Non-pigmented ciliary epithelial cell (primary cell): Measurements from ENCODE around the gene SMG1.
A peak's percentile ranks its signal among the peaks of the same experiment; 100 is the strongest.
"Not testable (repeated sequence)": the region's sequence is repeated elsewhere in the genome, so short reads cannot be mapped to it uniquely, and the experiment has no call there.

Experiments
- DNase-seq: peaks from one replicate; pipeline ENCODE4 v3.0.0-alpha.2; 2010; ENCODE audit warnings: low read depth

SMG1 gene

DNA sequence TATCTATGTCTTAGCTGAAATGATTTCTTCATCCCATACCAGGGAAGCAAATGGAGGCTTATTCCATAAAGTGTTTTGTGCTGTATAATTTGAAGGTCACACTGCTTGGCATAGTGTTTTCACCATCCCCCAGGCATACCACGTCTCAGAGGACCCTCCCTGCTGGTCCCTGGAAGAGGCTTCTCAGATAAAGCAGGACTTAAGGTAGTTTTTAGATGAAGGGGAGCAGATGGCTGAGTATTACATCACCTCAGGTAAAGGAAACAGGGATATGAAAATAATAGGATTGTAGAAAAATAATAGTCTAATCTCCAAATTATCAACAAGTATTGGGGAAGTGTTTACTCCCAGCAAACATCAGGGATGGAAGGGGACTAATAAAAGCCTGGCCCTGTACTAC lies 7.3 kb upstream of the SMG1 start:
- DNase-seq, result no peak

DNA sequence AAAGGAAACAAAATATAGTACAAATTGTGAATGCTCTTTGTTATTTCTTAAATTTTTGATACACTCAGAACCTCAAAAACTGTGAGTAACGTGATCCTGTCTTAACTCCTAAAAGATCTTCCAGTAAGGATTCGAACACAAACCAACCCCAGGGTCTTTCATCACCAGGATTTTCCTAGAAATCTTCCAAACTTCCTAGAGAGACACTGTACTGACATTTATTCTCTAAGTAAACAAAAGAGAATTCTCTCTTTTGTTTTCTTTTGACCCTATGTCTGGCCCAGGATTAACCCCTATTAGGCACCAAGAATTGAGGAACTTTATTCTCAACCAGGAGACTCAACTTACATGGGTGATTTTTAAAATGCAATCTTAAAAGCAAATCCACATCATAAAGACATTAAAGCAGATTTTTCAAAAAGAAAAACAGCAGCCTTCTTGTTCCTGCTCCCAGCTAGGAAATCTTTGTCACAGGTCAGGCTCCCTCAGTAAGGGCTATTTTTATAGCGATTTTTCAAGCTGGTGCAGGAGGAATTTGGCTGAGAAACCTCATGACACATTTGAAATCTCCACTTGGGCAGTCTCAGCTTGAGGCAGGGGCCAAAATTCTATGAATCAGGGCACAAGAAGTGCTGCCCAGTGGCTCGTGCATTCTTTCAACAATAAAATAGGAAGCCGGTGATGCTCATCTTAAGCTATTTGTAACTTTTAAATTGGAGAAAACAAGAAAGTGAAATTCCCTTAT lies 6.2 kb upstream of the SMG1 start:
- no peak for DNase-seq

DNA sequence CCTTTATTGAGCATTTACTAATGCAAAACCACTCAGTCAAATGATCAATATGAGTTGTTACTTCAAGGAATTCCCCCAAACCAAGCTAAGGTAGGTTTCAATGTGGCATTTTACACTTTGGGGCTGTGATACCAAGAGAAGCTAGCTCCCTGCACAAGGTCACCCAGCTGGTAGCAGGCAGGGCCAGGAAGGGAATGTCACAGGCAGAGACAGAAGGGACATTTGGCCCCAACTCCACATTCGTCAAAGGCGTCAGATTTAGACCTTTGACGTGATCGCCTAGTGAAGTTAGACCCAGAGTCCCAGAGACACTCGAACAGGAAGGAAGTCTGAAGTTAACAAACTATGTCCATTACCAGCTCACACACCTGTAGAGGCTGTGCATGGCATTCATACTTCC lies 5.5 kb upstream of the SMG1 start:
- DNase-seq, result no peak

DNA sequence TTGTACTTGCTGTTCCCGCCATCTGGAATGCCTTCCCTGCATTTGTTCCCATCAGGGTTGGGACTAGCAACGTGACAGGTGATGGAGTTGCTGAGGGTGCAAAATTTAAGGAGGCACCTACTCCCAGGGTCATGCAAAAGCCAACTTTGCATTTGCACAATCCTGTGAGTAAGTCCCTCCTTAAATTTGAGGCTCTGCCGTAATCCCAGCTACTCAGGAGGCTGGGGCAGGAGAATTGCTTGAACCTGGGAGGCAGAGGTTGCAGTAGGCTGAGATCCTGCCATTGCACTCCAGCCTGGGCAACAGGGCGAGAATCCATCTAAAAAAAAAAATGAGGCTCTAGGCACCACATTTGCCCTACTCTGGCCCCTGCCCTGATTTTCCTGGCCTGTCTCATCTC lies 3.9 kb upstream of the SMG1 start:
- DNase-seq, result not testable (repeated sequence)

DNA sequence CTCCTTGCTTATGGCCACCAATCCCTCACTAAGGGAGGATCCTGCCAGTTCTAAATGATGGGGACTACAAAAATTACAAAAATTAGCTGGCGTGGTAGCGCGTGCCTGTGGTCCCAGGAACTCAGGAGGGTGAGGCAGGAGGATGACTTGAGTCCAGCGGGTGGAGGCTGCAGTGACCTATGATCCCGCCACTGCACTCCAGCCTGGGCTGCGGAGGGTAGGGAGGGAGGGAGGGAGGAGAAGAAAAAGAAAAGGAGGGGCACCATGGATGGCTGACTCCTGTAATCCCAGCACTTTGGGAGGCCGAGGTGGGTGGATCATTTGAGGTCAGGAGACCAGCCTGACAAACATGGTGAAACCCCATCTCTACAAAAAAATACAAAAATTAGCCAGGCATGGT lies 1.9 kb upstream of the SMG1 start:
- not testable (repeated sequence) for DNase-seq

DNA sequence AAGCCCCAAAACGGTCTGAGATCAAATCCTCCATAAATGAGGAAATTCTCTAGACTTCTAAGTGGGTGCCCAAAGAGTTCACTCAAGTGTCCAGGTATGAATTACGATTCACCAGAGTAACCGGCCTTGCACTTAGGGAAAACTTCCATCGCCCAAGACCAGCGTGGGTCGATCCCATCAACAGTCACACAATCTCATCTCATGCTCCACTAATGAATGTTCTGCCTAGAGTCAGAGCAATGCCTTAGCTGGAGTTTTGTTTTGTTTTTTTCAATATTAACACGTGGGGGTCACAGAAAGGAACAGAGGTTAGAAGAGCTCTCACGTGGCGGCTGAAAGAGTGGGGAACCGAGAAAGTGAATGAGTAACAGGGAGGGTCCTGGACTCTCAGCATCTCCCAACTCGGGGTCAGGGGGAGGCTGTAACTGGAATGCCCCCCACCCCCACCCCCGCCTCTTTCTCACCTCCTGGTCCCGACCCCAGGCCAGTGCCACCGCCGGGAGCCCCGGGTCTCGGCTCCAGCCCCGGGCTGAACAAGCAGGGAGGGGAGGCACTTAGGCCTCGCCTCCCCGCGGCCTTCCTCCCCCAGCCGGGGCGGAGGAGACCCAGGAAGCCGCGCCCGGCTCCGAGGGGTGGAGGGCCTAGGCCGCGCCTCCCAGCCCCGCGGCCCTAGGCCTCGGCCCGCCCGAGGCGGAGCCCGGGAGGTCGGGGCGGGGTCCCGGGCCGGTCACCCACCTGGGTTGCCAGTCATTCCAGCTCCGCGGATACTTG lies 808 bp downstream of the SMG1 start:
- DNase-seq, result not testable (repeated sequence)

DNA sequence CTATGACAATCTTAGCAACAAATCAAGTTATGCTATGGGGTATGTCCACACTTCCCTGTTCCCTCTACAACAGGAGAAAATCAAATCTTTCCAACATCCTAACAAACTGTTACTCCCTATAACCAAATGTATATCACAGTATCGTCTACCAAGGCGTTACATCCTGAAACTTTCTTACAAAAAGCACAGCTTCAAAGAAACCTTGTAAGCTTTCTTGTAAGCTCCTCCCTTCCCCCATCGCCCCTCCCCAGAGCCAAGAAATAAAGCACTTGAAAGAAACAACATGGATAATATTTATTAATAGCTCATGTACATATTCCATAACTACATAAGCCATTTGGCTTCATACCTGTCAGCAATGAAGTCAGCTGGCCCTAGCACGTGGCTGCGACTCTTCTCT lies 2.3 kb downstream of the SMG1 start:
- not testable (repeated sequence) for DNase-seq

DNA sequence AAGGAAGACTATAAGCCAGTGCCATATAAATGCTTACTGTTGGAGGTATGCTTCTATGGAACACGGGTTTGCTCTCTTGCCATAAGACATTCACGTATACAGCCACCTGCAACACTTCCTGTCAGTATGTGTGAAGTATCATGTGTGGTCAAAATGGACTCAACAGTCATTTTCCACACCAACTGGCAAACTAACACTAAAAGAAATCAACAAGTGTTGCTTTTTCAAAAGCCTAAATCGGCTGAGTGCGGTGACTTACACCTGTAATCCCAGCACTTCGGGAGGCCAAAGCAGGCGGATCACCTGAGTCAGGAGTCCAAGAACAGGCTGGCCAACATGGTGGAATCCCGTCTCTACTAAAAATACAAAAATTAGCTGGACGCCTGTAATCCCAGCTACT lies 3.1 kb downstream of the SMG1 start:
- DNase-seq, result not testable (repeated sequence)

DNA sequence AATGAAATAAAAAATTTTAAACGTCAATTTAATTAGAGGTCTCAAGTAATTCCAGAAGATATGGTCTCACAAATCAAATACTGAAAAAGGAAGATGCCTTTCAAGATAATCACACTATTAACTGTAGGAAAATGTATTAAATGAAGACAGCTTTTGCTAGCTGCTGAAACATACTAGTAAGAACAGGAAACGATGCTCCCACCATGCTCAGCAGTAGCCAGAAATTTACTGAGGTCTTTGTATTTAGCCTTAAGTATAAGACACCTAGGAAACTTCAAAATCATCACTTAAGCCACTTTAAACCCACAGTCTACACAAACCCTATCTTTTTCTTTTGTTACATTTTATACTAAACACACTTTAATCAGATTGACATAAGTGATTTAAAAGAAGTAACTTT lies 16.6 kb downstream of the SMG1 start:
- not testable (repeated sequence) for DNase-seq

DNA sequence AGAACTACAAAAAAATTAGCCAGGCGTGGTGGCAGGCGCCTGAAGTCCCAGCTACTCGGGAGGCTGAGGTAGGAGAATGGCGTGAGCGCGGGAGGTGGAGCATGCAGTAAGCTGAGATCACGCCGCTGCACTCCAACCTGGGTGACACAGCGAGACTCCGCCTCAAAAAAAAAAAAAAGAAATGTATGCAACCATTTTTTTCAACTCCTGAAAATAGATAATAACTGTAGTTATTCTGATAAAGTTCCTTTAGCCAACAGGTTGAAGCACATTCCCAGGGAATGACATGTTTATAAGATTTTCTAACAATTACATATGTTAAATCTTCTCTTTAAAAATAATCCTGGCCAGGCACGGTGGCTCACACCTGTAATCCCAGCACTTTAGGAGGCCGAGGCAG lies 17.5 kb downstream of the SMG1 start:
- DNase-seq, result not testable (repeated sequence)

DNA sequence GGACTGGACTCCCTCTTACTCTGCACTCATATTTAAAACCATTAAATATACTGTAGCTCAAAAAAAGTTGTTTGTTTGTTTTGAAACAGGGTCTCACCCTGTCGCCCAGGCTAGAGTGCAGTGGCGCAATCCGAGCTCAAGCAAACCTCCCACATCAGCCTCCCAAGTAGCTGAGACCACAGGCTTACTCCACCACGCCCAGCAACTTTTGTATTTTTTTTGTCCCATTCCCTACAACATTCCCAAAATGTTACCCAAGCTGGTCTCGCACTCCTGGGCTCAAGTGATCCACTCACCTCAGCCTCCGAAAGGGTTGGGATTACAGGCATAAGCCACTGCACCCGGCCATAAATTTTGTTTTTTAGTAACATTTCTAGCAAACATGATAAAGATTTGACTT lies 23.4 kb downstream of the SMG1 start:
- not testable (repeated sequence) for DNase-seq

DNA sequence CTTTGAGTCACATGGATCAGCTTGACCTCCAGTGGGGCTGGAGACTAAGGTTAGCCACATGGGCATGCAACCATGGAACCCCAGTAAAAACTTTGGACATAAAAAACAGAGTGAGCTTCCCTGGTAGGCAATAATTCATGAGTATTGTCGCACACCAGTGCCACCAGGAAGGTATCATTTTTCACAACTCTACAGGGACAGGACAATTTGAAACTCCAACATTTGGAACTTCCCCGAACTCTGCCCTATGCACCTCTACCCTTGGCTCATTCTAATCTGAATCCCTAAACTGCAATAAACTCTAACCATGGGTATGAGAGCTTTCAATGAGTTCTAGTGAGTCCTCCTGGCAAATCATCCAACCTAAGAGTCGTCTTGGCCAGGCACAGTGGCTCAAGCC lies 24.2 kb downstream of the SMG1 start:
- not testable (repeated sequence) for DNase-seq

DNA sequence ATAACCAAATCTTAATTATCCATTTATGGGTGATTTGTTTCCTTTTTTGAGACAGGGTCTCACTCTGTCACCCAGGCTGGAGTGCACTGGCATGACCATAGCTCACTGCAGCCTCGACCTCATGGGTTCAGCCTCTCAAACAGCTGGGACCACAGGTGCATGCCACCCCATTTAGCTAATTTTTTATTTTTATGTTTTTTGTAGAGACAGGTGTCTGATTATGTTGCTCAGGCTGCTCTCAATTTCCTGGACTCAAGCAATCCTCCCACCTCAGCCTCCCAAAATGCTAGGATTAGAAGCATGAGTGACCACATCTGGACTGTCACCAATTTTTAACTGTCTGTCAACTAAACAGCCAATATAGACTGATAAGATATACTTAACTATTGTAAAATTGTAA lies 25.0 kb downstream of the SMG1 start:
- not testable (repeated sequence) for DNase-seq

DNA sequence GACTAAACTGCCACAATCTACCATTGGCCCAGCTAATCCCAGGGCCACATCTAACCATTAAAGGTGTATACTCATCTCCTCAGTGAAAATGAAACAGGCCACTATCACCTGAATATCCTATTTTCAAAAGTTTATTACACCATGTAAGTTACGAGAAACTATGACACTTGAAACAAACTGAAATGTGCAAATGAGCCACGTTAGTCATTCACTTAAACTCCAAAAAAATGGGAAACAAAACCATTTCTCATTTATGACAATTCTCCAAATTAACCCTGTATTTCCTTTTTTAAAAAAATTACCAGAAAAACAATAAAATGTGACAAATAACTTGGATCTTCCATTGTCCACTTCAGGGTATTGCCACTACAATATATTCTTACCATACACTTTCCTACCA lies 41.8 kb downstream of the SMG1 start:
- not testable (repeated sequence) for DNase-seq

DNA sequence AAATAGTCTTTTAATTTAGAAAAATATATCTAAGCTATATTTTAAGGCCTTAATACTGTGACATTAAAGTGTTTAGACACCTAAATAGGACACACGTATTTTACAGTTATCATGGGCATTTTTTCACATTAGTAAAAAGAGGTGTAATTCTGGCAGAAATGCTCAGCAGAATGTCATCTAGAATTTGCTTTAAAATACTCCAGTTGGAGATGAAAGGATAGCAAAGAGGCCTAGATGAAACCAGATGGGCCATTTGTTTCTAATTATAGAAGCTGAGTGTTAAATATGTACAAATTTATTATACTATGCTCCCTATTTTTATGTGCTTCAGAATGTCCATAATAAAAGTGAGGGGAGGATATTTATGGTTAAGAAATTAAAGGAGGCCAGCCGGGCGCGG lies 48.5 kb downstream of the SMG1 start:
- not testable (repeated sequence) for DNase-seq

DNA sequence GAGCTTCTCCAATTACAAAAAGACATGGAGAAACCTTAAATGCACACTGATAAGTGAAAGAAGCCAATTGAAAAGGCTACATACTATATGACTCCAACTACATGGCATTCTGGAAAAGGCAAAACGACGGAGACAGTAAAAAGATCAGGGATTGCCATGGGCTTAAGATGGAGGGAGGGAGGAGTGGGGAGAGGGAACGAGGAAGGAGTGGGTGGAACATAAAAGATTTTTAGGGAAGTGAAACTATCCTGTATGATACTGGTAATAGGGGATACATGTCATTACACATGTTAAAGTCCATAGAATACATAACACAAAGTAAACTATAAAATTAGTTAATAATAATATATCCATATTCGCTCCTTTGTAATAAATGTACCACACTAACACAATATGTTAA lies 48.9 kb downstream of the SMG1 start:
- DNase-seq, result not testable (repeated sequence)

DNA sequence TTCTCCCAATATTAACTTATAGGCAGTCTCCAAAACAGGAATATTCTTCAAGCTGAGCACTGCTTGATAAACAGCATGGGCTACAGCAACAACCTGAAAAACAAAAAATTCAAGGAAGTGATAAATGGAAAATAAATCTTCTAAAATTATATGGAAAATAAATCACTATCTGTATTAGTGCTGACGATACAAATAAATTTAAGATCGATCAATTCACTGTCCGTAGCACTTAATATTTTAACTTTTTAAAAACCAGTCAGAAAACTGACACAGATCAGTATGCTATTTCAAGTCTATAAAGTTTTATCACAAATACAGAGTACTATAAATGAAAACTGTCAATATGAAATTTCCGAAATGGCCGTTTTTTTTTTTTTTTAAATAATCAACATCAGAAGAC lies 49.9 kb downstream of the SMG1 start:
- not testable (repeated sequence) for DNase-seq

DNA sequence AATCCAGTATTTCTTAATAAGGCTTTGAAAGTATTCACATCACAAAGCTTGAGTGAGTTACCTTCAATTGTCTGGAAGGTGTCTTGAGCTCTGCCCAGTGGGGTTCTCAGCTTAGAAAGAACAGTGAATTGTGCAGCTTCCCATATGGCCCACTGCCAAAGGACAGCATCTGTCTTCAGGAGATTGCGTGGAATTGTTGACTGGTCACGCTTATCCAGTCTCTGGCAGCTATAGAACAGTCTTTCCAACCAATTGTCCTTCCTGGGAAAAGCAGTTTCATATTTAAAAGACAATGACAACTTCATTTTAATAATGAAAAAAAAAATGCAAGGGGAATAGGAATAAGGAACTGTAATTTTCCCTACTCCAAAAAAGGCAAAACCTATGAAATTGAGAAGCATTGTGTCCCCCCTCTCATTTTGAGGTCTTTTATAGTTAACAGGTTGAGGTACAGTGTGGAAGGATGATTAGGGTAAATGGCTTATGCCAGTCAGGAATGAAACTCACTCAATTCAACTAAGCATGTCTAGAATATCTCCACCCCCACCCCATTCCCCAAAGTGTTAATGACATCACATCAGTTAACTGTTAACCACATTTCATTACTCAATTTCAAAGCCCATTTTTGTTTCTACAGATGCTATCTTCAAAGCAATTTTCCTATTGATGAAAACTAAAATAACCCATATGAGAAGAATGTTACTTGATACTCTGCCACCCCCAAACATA lies 57.0 kb downstream of the SMG1 start:
- DNase-seq, result peak; percentile 3

DNA sequence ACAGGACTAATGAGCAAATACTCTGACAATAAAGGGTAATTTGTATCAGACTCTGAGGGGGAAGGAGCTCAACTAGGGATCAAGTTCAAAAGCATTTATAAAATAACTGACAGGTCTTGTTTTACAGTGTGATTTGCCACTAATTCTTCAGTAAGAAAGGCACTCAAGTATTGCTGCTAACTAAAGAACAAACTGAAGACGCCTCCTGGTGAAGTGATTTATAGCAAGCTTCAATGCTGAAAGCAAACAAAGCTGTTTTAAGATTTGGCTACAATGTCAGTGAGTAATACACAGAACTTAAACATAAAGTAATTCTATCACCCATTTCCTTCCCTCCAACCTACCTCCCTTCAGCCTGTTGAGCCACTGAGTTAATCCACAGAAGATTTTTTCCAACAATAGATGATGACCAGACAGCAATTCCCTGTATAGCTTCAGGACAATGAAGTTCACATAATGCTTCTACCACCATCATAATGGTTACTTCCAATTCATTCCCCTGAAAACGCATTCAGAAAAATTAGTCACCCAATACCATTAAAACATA lies 59.9 kb downstream of the SMG1 start:
- peak; percentile 14 for DNase-seq

DNA sequence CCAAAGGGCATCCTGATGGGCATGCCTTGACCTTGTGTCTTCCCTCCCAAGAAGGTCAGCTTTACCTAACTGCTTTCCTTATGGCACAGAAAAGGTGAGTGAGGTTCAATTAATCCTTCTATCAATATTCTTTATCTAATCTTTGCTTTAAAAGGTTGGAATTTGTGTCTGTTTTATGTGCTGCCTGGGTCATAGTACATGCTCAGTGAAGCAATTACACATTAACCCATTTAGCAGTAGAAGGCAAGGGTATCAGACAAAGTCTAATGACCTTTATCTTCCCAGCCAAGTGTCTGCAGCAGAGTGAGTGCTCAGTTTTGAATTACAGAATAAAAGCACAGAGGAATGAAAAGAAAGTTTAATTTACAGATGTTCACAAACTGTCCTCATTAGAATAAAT lies 63.3 kb downstream of the SMG1 start:
- DNase-seq, result not testable (repeated sequence)

DNA sequence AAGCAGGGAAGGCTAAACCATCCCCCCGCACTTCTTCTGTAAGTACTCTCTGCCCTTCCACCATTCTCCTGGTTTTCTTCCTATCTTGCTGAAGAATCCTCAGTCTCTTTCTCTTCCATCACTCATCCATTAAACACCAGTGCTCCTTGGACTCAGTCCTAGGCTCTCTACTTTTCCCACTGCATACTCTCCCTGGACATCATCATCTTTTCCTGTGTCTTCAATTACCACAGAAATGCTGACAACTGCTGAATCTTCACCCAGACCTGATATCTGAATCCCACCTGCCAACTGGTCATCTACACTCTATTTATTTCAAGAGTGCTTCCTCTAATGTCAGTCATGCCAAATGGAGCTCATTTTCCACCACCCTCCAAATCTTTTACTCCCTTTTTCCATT lies 71.0 kb downstream of the SMG1 start:
- no peak for DNase-seq

DNA sequence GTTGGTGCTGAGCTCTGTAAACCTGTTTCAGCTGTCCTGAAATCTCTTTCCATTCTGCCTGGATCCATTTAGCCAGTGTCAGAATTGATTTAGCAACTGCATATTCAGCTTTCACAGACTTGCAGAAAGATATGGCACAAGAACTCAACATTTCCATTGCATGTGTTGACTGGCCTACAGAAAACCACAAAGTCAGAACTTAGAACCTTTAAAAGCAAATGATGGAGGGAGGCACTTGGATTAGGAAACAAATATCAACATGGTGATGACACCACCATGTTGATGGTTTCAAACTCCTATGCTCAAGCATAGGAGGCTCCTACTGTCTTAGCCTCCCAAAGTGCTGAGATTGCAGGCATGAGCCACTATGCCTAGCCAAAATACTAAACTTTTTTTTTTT lies 72.5 kb downstream of the SMG1 start:
- DNase-seq, result no peak

DNA sequence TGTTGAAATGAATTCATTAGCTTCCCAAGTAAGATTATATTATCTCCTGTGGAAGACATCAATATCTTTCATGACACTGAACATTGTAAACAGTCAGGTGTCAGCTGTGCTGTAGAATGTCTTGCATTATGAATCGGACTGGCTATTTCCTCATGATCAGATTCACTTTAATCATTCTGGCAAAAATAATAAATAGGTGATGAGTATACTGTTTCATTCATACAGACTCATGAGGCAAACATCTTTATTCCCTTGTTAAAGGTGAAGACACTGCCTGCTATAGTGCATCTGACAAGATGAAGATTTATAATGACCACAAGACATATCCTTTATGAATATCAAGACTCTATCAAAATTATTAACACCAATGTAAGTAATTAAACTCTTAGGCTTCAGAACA lies 73.6 kb downstream of the SMG1 start:
- no peak for DNase-seq
